Bronchial epithelial cell (primary cell): ENCODE results near the gene FXYD1. TPM values are rescaled to one million over a fixed set of nuclear protein-coding genes. Genes with fewer than 3 reads are reported as not detected.

ENCODE experiments used
- DNase-seq: peaks from one replicate; pipeline ENCODE4 v3.0.0-alpha.2; 2010; ENCODE audit warnings: low read depth
- FAIRE-seq: peaks from 2 replicates; lab custom pipeline; 2011; peaks lifted over from hg19 to GRCh38; lab: Jason Lieb, UNC
- H3K27me3 ChIP-seq: 2 replicates; pipeline ENCODE4 v1.5.1; 2011; ENCODE audit warnings: low read length; ENCODE audit not compliant: control insufficient read depth, insufficient read depth
- H3K36me3 ChIP-seq: 2 replicates; pipeline ENCODE4 v1.5.1; 2011; ENCODE audit warnings: low read length; ENCODE audit not compliant: control insufficient read depth, insufficient read depth
- H3K4me3 ChIP-seq: 2 replicates; pipeline ENCODE4 v1.5.1; 2011; ENCODE audit warnings: mild to moderate bottlenecking, low read depth, low read length, control low read depth
- total RNA-seq: library from RNA; depleted of rRNA; stranded (reverse); fragments of >200 nt; gene quantifications from 2 replicates; pipeline ENCODE4 v1.2.1, GENCODE V29; 2014
- TF ChIP-seq, protein P1 (sequence below): IDR thresholded peaks from 2 replicates; pipeline ENCODE4 v1.5.1; 2011; ENCODE audit warnings: mild to moderate bottlenecking, moderate library complexity, low read length, control low read depth, inconsistent platforms; ENCODE audit not compliant: insufficient read depth, severe bottlenecking

Gene FXYD1
- total RNA-seq, 1 donor from 2014 or later, result not detected

DNA sequence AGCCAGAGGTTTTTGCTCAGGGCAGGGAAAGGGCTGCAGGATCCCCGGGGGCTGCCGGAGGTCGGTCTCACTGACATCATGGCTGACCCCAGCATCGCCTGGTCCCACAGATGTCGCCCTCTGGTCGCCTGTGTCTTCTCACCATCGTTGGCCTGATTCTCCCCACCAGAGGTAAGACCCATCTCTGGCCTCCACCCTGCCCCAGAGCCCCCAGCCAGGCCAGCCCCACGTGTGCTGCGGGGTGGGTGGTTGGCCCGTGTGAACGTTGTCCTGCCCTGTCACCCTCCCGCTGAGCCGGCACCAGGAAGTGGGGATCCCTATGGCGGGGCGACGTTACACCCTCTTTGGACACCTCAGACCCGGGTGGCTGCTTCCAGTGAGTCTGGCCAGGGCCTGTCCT lies 16.8 kb downstream of the FXYD1 start:
- TF ChIP-seq, protein P1, sequence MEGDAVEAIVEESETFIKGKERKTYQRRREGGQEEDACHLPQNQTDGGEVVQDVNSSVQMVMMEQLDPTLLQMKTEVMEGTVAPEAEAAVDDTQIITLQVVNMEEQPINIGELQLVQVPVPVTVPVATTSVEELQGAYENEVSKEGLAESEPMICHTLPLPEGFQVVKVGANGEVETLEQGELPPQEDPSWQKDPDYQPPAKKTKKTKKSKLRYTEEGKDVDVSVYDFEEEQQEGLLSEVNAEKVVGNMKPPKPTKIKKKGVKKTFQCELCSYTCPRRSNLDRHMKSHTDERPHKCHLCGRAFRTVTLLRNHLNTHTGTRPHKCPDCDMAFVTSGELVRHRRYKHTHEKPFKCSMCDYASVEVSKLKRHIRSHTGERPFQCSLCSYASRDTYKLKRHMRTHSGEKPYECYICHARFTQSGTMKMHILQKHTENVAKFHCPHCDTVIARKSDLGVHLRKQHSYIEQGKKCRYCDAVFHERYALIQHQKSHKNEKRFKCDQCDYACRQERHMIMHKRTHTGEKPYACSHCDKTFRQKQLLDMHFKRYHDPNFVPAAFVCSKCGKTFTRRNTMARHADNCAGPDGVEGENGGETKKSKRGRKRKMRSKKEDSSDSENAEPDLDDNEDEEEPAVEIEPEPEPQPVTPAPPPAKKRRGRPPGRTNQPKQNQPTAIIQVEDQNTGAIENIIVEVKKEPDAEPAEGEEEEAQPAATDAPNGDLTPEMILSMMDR, result no peak
- H3K36me3 ChIP-seq, result peaks cover 4% of the 10 kb centered on the region
- H3K27me3 ChIP-seq, result no peaks in the 10 kb centered on the region
- DNase-seq (no peak), FAIRE-seq (no peak)
- H3K4me3 ChIP-seq, result peak overlapping the region; percentile 94

DNA sequence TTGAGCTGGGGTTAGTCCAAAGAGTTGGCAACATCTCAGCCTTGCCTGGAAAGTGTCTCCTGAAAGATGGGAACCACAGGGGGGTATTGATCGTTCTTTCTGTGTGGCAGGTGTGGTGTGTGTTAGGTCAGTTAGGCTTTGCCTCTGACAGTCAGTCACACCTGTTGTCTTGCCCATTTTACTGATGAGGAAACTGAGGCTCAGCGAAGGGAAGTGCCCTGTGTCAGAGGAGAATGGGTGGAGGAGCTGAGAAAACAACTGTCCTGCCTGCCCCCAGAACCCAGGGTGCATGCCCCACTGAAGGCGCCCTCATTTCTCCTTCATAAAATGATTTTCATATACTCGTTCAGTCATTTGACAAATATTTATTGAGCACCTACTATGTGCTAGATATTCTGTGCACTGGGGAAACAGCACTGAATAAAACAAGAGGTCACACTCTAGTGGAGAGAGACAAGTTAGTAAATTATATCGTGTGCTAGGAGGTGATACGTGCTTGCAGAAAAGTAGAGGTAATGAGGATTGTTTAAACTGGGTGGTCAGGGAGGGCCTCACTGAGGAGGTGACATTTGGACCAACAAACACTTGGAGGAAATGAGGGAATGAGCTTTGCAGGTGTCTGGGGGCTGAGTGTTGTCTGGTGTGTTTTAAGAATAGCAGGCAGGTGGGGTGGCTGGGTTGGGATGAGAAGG lies 17.5 kb downstream of the FXYD1 start:
- TF ChIP-seq, protein P1, result no peak
- no peak for FAIRE-seq
- Histone ChIP-seq H3K27me3 (no peaks in the 10 kb centered on the region), H3K36me3 (peaks cover 4% of the 10 kb centered on the region), H3K4me3 (no peak overlapping the region)
- DNase-seq, result no peak

DNA sequence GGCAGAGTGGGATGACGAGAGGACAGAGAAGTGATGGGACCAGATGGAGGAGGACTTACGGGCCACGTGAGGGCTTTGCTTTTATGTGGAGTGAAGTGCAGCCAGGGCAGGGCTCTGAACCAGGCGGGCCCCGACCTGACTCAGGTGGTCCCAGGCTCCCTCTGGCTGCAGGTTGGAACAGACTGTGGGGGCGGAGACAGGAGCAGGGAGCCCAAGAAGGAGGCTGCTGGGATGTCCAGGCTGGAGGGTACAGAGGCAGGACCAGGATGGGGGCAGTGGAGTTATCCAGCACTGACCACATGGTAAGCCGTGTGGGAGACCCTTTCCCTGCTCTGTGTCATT lies 18.0 kb downstream of the FXYD1 start:
- TF ChIP-seq, protein P1, result no peak
- H3K27me3 ChIP-seq, result no peaks in the 10 kb centered on the region
- DNase-seq (no peak), FAIRE-seq (no peak)
- H3K36me3 ChIP-seq, result peaks cover 4% of the 10 kb centered on the region
- H3K4me3 ChIP-seq, result no peak overlapping the region

DNA sequence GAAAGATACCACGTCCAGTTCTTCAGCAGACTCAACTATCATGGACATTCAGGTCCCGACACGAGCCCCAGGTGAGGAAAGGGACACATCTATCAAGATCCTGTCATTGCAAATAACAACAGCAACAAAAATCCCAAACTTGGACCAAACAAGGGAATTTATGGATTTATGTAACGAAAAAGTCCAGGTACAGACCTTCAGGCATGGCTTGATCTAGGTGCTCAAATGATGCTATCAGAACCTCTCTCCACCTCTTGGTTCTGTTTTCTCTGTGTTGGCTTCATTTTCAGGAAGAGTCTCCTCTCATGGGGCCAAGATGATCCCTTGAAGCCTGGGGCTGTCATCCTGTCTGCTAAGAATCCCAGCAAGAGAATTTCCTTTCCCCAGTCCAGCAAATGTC lies 18.8 kb downstream of the FXYD1 start:
- DNase-seq (no peak), FAIRE-seq (no peak)
- Histone ChIP-seq H3K4me3 (no peak overlapping the region), H3K36me3 (peaks cover 4% of the 10 kb centered on the region), H3K27me3 (no peaks in the 10 kb centered on the region)
- TF ChIP-seq, protein P1, result no peak

DNA sequence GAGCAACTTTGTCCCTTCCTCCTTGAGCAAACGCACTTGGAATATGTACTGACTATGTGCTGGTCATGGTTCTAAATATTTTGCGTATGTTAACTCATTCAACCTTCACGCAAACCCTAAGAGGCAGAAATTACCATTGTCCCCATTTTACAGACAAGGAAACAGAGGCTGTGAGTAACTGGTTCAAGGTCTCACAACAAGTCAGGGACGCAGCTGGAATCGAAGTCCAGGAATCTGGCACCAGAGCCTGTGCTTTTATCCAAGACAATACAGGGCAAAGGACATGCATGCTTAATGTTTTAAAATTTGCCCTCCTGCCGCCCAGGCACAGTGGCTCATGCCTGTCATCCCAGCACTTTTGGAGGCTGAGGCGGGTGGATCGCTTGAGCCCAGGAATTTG lies 21.0 kb downstream of the FXYD1 start:
- H3K27me3 ChIP-seq, result no peaks in the 10 kb centered on the region
- FAIRE-seq, result no peak

More for the DNA sequence above, 21.0 kb downstream of the FXYD1 start:
- TF ChIP-seq, protein P1, result no peak
- no peak overlapping the region for H3K4me3 ChIP-seq
- no peak for DNase-seq
- peaks cover 10% of the 10 kb centered on the region for H3K36me3 ChIP-seq
